HTERT RPE-1 (cell line): ENCODE measurements around the gene SCYL2.
"Not testable (repeated sequence)": the region's sequence is repeated elsewhere in the genome, so short reads cannot be mapped to it uniquely, and the experiment has no call there.

Experiments used
- in situ Hi-C: fragments of 300-500 bp; cut with MboI; formaldehyde crosslinking; loops from 4 replicates; pipeline ENCODE4 v1.14.3; 2020; ENCODE audit warnings: low sequenced_read_pairs

The SCYL2 gene

GRCh38 chr12:100311317-100311716 is 44.3 kb downstream of the SCYL2 start:
- in situ Hi-C loops, result no loop called here

DNA sequence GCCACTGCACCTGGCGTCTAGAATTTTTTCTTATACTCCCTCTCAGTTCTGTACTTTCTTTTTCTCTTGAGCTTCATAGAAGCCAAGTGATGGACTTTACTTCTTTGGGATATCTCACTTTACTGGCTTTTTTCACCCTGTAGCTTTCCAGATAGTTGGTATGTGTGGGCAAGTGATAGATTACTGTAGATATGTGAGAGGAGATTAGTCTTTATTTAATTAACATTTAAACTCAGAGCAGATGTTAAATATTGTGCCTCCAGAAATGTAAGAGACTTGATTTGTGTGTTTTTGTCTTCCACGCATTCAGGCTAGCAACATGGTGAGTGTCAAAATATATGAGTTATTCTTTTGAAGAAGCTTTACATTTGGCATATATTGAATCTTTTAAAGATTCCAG is 50.4 kb downstream of the SCYL2 start:
- in situ Hi-C loops, result no loop called here

GRCh38 chr12:100324498-100324897 is 57.5 kb downstream of the SCYL2 start:
- in situ Hi-C loops, result no loop called here

DNA sequence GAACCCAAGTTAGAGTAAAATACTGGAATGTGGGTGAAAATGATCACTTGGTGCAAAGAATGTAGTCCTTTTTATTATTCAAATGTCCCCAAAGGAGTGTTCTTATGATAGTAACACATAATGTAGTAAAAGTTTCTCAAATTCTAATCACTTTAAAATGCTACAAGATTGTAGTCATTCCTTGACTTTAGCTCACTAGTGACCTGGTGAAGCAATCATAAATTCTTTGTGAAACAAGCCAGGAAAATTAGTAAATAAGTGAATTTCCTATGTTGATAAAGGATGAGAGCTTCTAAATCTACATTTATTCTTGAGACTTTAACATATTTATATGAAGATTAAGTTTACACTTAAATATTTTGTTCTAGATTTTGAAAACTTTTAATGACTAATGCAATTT is 59.2 kb downstream of the SCYL2 start:
- in situ Hi-C loops, result no loop called here

DNA sequence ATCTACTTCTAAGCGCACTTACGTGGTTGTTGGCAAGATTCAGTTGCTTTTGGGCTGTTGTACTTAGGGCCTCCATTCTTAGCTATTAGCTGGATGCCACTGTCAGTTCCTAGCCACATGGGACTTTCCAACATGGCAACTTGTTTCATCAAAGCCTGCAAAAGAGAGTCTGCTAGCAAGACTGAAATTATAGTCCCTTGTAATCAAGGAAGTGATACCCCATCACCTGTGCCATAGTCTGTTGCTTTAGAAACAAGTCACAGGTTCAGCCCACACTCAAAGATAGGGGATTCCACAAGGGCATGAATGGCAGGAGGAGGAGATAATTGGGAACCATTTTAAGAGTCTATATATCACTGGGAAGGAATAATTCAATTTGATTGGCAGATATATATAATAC is 62.8 kb downstream of the SCYL2 start:
- in situ Hi-C loops, result no loop called here

DNA sequence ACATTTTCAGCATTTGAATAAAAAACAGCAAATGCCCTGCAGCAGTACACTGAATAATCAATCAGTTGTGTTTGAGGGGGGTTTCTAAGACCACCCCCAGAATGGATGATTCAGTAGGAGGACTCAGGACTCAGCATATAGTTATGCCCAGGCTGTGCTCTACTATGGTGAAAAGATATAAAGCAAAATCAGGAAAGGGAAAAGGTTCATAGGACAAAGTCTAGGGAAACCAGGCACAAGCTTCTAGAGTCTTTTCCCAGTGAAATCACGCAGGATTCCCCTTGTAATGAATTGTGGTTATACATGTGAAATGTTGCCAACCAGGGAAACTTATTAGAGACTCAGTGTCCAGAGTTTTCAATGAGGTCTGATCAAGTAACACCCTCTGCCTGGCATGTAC is 64.9 kb downstream of the SCYL2 start:
- in situ Hi-C loops, result no loop called here

GRCh38 chr12:100332852-100333251 is 65.9 kb downstream of the SCYL2 start:
- in situ Hi-C loops, result no loop called here

DNA sequence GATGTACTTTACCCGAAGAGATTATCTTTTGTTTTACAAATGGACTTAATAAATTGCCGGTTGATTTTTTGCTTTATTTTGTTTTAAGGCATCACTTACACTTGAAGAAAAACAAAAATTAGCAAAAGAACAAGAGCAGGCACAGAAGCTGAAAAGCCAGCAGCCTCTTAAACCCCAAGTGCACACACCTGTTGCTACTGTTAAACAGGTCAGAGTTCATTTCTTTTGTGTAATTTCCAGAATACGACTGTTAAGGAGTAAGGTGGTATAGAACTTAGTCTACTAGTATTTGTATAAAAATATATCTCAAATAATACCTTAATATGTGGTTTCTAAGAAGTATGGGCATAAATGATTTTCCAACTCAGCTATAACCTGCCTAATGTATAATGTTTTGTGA is 70.3 kb downstream of the SCYL2 start:
- in situ Hi-C loops, result no loop called here

- in situ Hi-C loops, result no loop called here
These were observed 70.8 kb downstream of the SCYL2 start for GRCh38 chr12:100337727-100338126.

DNA sequence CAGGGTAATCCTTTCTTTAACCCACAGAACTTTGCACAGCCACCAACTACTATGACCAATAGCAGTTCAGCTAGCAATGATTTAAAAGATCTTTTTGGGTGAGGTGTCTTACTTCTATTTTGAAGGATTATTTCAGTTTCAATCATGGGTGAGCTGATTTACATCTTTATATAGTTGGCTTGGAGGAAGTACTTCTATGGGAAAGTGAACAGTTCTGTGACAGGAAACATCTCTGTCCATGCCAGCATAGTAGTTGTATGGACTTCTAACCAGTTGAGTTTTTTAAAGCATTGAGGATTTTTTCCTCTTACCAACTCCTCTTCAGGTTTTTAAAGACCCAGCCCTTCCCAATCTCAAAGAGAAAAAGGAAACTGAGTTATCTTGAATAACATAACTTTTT is 72.1 kb downstream of the SCYL2 start:
- in situ Hi-C loops, result no loop called here

- in situ Hi-C loops, result not testable (repeated sequence)
These were observed 75.9 kb downstream of the SCYL2 start for GRCh38 chr12:100342897-100343296.

DNA sequence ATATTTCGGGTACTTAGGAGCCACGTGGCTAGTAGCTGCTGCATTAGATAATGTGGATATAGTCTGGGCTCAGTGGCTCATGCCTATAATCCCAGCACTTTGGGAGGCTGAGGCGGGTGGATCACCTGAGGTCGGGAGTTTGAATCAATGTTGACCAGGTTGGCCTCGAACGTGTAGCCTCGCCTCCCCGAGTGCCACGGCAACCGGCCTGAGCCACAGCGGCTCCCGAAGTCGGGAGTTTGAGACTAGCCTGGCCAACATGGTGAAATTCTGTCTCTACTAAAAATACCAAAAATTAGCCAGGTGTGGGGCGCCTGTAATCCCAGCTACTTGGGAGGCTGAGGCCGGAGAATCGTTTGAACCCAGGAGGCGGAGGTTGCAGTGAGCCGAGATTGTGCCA is 77.4 kb downstream of the SCYL2 start:
- in situ Hi-C loops, result not testable (repeated sequence)

GRCh38 chr12:100345020-100345767 is 78.2 kb downstream of the SCYL2 start:
- in situ Hi-C loops, result no loop called here

GRCh38 chr12:100346660-100347059 is 79.7 kb downstream of the SCYL2 start:
- in situ Hi-C loops, result no loop called here

DNA sequence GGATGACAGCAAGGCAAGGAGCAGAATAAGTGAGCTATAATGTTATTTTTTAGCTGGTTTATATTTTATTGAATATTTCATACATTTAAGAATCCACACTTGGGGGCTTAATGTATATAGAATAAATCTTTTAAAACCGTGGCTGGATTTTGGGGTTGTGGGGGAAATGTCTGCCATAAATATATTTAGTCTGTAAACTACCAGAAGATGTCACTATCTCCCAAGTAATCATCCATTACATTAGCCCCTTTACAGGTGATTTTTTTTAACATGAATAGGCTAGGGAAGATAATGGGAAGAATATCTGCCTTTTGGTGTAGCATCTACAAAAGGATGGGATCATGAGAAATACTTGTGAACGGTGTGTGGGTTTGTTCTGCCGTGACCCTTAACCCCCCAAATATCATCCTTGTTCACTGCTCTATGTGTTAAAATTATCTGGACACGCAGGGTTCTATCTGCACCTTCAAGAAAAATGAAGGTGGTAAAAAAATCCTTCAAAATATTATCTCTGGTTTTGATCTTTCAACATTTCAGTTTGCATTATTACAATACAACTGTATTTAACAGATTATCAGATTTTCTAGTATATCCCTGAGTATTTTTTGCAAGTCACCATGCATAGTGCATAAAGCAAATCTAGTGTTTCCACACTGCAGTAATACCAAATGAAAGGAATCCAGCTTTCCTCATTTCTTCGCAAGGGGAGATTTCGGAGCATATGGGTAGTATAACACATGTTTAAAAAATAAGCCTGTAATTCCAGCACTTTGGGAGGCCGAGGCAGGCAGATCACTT is 81.9 kb downstream of the SCYL2 start:
- in situ Hi-C loops, result no loop called here

GRCh38 chr12:100356644-100357223 is 89.8 kb downstream of the SCYL2 start, which contains the start of gene SLC17A8:
Gene SLC17A8 (plus strand): TSS chr12:100357074. CDS start chr12:100357392, 318 bp downstream.
- in situ Hi-C loops, result no loop called here

GRCh38 chr12:100359248-100359647 is 92.3 kb downstream of the SCYL2 start:
- in situ Hi-C loops, result no loop called here

DNA sequence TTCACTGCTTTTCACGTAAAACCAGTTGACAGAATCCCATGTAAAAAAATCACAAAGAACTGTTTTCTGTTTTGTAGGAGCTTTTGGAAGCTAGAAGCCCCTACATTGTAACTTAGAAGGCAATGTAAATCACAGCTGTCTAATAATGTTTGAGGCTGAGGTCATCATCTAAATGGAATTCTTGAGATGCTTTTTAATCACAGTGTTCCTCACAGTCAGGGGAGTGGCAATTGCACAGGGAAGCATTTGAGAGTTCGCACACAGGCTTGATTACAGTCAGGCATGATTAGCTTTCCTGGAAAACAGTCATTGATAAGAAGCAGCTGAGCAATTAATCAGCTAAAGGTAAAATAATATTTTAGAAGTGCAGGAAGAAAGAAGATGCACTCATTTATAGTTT is 92.8 kb downstream of the SCYL2 start:
- in situ Hi-C loops, result no loop called here

- in situ Hi-C loops, result no loop called here
These were observed 93.5 kb downstream of the SCYL2 start for GRCh38 chr12:100360450-100360849.

- in situ Hi-C loops, result no loop called here
These were observed 97.3 kb downstream of the SCYL2 start for GRCh38 chr12:100364324-100364723.

GRCh38 chr12:100365411-100365810 is 98.4 kb downstream of the SCYL2 start:
- in situ Hi-C loops, result no loop called here

- in situ Hi-C loops, result no loop called here
These were observed 101.1 kb downstream of the SCYL2 start for GRCh38 chr12:100368066-100368465.
